GM10248 (cell line): ENCODE data around the gene PLA2G4E.

ENCODE experiments used
- CTCF ChIA-PET: fragments of 300-600 bp; sonication (Branson Sonifier 250); formaldehyde crosslinking; extraction: SDS; loops from one replicate; lab custom pipeline; 2021; ENCODE audit warnings: antibody characterized with exemption; lab: Yijun Ruan, JAX
- POLR2A ChIA-PET: fragments of 350-650 bp; sonication (Branson Sonifier 250); formaldehyde crosslinking; extraction: SDS; loops from one replicate; lab custom pipeline; 2020; ENCODE audit warnings: antibody characterized with exemption; lab: Yijun Ruan, JAX
- DNase-seq: peaks from one replicate; pipeline ENCODE4 v3.0.0; 2012; ENCODE audit errors: extremely low spot score
- TF ChIP-seq, protein P1 (sequence below): IDR thresholded peaks from 2 replicates; pipeline ENCODE4 v1.5.1; 2012; ENCODE audit warnings: mild to moderate bottlenecking, low read depth; ENCODE audit errors: extremely low read depth, missing control alignments, control extremely low read depth

Gene PLA2G4E

GRCh38 chr15:41954036-41954435 is 66.8 kb downstream of the PLA2G4E start:
- TF ChIP-seq, protein P1, sequence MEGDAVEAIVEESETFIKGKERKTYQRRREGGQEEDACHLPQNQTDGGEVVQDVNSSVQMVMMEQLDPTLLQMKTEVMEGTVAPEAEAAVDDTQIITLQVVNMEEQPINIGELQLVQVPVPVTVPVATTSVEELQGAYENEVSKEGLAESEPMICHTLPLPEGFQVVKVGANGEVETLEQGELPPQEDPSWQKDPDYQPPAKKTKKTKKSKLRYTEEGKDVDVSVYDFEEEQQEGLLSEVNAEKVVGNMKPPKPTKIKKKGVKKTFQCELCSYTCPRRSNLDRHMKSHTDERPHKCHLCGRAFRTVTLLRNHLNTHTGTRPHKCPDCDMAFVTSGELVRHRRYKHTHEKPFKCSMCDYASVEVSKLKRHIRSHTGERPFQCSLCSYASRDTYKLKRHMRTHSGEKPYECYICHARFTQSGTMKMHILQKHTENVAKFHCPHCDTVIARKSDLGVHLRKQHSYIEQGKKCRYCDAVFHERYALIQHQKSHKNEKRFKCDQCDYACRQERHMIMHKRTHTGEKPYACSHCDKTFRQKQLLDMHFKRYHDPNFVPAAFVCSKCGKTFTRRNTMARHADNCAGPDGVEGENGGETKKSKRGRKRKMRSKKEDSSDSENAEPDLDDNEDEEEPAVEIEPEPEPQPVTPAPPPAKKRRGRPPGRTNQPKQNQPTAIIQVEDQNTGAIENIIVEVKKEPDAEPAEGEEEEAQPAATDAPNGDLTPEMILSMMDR: no peak
- POLR2A ChIA-PET: interaction anchor here (1.0 to 1.4 kb wide), 3 partner anchors 16 to 18 kb away, joined by 3 to 4 read pairs (median 3); partner anchors contain the start of gene EHD4
- DNase-seq: no peak
- CTCF ChIA-PET: interaction anchor here (1.4 to 3.2 kb wide), 6 partner anchors 11 to 50 kb away, joined by 4 to 11 read pairs (median 8); no protein-coding TSS in a partner anchor

GRCh38 chr15:41952013-41952563 is 68.8 kb downstream of the PLA2G4E start:
- no peak for DNase-seq
- ChIA-PET CTCF (interaction anchor here (1.0 to 3.2 kb wide), 7 partner anchors 8 to 178 kb away, joined by 3 to 11 read pairs (median 4); partner anchors contain the start of gene MAPKBP1), POLR2A (no interaction called here)
- TF ChIP-seq, protein P1: no peak

- POLR2A ChIA-PET: no interaction called here
- DNase-seq: no peak
- TF ChIP-seq, protein P1: no peak
- CTCF ChIA-PET: interaction anchor here (1.0 to 3.2 kb wide), 5 partner anchors 8 to 177 kb away, joined by 3 to 11 read pairs (median 4); partner anchors contain the start of gene MAPKBP1
Observed at GRCh38 chr15:41951571-41951970, 69.3 kb downstream of the PLA2G4E start.

- ChIA-PET POLR2A (no interaction called here), CTCF (interaction anchor here (1.6 kb wide), 1 partner anchor 10 kb away, joined by 7 read pairs; no protein-coding TSS in a partner anchor)
- TF ChIP-seq, protein P1: no peak
- DNase-seq: no peak
Observed at GRCh38 chr15:41950489-41950888, 70.4 kb downstream of the PLA2G4E start.

GRCh38 chr15:41950127-41950483 is 70.7 kb downstream of the PLA2G4E start:
- POLR2A ChIA-PET: no interaction called here
- TF ChIP-seq, protein P1: no peak

DNA sequence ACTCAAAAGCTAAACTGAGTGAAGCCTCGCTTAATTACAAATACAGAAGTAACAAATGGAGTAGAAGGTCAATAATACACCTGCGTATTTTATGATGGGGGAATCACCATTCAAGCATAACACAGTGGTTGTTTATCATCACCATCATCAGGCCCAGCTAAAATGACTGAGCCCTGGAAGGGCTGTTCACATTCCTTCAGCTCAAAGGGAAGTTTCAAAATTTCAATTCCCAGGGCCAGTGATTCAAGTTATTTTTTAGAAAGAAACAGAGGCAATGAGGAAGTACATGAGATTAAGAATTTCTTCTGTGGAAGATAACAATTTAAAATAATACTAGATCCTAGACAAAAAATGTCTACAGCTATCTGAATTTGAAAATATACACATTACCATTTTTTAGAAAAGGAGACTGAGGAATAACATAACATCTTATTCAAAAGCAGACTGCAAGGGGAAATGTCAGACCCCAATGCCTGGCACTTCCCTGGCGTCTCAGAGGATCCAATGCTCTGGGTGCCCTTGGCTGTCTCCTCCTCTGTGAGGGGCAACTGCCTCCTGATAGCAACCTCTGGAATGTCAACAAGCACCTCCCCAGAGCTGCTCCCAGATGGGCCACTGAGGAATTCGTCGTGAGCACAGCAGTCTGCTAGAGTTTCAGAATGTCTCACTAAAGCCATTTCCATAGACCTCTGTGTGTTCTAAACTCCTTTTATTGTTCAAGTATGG is 71.3 kb downstream of the PLA2G4E start:
- POLR2A ChIA-PET: no interaction called here
- DNase-seq: no peak
- TF ChIP-seq, protein P1: no peak
- CTCF ChIA-PET: interaction anchor here (1.2 to 1.6 kb wide), 5 partner anchors 10 to 40 kb away, joined by 3 to 7 read pairs (median 4); no protein-coding TSS in a partner anchor

More at GRCh38 chr15:41950127-41950483, 70.7 kb downstream of the PLA2G4E start:
- DNase-seq: no peak
- CTCF ChIA-PET: interaction anchor here (1.6 kb wide), 1 partner anchor 10 kb away, joined by 7 read pairs; no protein-coding TSS in a partner anchor
